ENCODE measurements around the gene ZNF554.

DNA sequence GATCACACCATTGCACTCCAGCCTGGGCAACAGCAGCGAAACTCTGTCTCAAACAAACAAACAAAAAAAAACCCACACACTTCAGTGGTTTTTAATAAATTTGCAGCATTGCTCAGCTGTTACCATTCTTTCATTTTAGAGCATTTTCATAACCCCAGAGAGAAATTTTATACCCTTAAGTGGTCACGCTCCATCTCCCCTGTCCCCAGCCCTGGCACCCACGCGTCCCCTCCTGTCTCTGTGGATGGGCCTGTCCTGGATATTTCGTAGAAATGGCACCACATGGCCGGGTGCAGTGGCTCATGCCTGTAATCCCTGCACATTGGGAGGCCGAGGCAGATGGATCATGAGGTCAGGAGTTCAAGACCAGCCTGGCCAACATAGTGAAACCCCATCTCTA is 26.5 kb upstream of the ZNF554 start:
- TF ChIP-seq EZH2 (IDR thresholded peaks at IDR 0.05; ENCODE audit: low read depth, unreplicated experiment) (no peak), JUNB (IDR thresholded peaks at IDR 0.05; ENCODE audit: unreplicated experiment) (no peak)
- TF ChIP-seq, protein P1, sequence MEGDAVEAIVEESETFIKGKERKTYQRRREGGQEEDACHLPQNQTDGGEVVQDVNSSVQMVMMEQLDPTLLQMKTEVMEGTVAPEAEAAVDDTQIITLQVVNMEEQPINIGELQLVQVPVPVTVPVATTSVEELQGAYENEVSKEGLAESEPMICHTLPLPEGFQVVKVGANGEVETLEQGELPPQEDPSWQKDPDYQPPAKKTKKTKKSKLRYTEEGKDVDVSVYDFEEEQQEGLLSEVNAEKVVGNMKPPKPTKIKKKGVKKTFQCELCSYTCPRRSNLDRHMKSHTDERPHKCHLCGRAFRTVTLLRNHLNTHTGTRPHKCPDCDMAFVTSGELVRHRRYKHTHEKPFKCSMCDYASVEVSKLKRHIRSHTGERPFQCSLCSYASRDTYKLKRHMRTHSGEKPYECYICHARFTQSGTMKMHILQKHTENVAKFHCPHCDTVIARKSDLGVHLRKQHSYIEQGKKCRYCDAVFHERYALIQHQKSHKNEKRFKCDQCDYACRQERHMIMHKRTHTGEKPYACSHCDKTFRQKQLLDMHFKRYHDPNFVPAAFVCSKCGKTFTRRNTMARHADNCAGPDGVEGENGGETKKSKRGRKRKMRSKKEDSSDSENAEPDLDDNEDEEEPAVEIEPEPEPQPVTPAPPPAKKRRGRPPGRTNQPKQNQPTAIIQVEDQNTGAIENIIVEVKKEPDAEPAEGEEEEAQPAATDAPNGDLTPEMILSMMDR (conservative IDR thresholded peaks at IDR 0.05; ENCODE audit: low read depth in 2 of 2): no peak

Data from GM23338 (cell line).